Stomach (tissue), 9 donors: ENCODE results near the gene OR4N2. TPM values are rescaled to one million over a fixed set of nuclear protein-coding genes. Genes with fewer than 3 reads are reported as not detected.

Experiments used
- DNase-seq, 2 donors: peaks; one replicate each; pipeline versions ENCODE4 v3.0.0 to v3.0.0-alpha.2; 2013 to 2019
- H3K27ac ChIP-seq, 5 donors: fragments of 200-600 bp in 4 of 5; sonication (generic) in 4 of 5; one replicate each; pipeline ENCODE4 v1.5.1; 2013 to 2019; ENCODE audit warnings: mild to moderate bottlenecking in 1 of 5, moderate library complexity in 1 of 5
- H3K27me3 ChIP-seq, 3 donors: fragments of 200-600 bp; sonication (generic); one replicate each; pipeline ENCODE4 v1.5.1; 2017 to 2019; ENCODE audit warnings: mixed run types in 1 of 3
- H3K36me3 ChIP-seq, 4 donors: fragments of 200-600 bp; sonication (generic); 1 replicate in 3 of 4; 2 replicates in 1 of 4; pipeline ENCODE4 v1.5.1; 2016 to 2019
- H3K4me1 ChIP-seq, 4 donors: fragments of 200-600 bp; sonication (generic); one replicate each; pipeline ENCODE4 v1.5.1; 2016 to 2019
- H3K4me3 ChIP-seq, 4 donors: fragments of 200-600 bp; sonication (generic) in 3 of 4; one replicate each; pipeline ENCODE4 v1.5.1; 2016 to 2019; ENCODE audit warnings: mild to moderate bottlenecking in 1 of 4
- H3K9me3 ChIP-seq, 4 donors: fragments of 200-600 bp; sonication (generic); one replicate each; pipeline ENCODE4 v1.5.1; 2016 to 2019
- CTCF ChIP-seq, 7 experiments: fragments of 450-650 bp in 4 of 7; fragments of 200-600 bp in 3 of 7; sonication (generic) in 3 of 7; IDR thresholded peaks; one replicate each; pipeline ENCODE4 v1.5.1; 2016 to 2019; ENCODE audit warnings: antibody characterized with exemption in 7 of 7, control low read depth in 2 of 7, mild to moderate bottlenecking in 1 of 7
- EP300 ChIP-seq: sonication (generic); formaldehyde crosslinking; IDR thresholded peaks from one replicate; pipeline ENCODE4 v1.6.1; 2017; ENCODE audit warnings: antibody characterized with exemption
- POLR2A ChIP-seq, 4 donors: fragments of 450-650 bp; IDR thresholded peaks; one replicate each; pipeline ENCODE4 v1.6.1; 2016; ENCODE audit warnings: antibody characterized with exemption in 4 of 4, control low read depth in 2 of 4, mild to moderate bottlenecking in 1 of 4, moderate library complexity in 1 of 4
- POLR2AphosphoS5 ChIP-seq, 3 donors: sonication (generic); formaldehyde crosslinking; IDR thresholded peaks; one replicate each; pipeline ENCODE4 v1.6.1; 2016; ENCODE audit warnings: antibody characterized with exemption in 3 of 3
- WGBS, 5 donors: extraction: QIAGEN DNeasy Blood & Tissue Kit in 3 of 5; methylation state at CpG; one replicate each; pipeline versions ENCODE4 v1.1.5 to v1.1.7; 2013 to 2018; 5-methylcytosine and 5-hydroxymethylcytosine counted together
- intact Hi-C: fragments of 100-400 bp; cut with DNase I; formaldehyde crosslinking; loops from one replicate; pipeline ENCODE4 v1.15.1; 2023; ENCODE audit warnings: low total_unique reads
- polyA plus RNA-seq, 3 donors: library from polyadenylated mRNA; stranded (reverse); fragments of 200-250 nt; gene quantifications; one replicate each; pipeline ENCODE4 v1.2.3, GENCODE V29; 2013
- total RNA-seq, 5 donors: library from RNA; depleted of rRNA; stranded (reverse); fragments of >200 nt; gene quantifications; one replicate each; pipeline versions ENCODE4 v1.1.0 to v1.2.3, GENCODE V29; 2014 to 2016
- donor health status: healthy with polysubstance abuse.
- donor health status: Bipolar disorder and iron deficiency.
- donor health status: healthy.

The OR4N2 gene
- total and polyA plus RNA-seq, 8 donors: not detected

DNA sequence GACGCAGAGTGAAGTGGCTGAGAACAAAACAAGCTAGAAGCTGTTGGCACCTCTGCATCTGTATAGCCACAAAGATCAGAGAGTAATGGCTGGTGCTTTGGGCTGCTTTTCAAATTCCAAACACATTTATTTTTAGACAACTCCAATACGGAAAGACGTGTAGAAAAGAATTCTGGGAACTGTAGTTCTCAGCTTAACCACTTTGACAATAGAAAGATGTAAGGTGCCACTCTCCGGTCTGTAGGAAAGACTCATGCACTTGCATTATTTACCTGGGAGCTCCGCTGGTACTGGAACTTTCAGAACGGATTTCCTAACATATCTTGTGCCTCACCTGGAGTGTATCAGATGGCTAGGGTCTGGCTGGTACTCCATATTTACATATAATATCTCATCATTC is 69.6 kb downstream of the OR4N2 start:
- Histone ChIP-seq H3K27me3 (no peaks in the 10 kb centered on the region), H3K36me3 (no peaks in the 10 kb centered on the region), H3K4me1 (no peaks in the 10 kb centered on the region), H3K27ac (no peak overlapping the region), H3K9me3 (no peaks in the 10 kb centered on the region), H3K4me3 (no peak overlapping the region)
- no peak for DNase-seq
- intact Hi-C loops: no loop called here
- TF ChIP-seq POLR2AphosphoS5 (IDR thresholded peaks at IDR 0.05): no peak
- TF ChIP-seq EP300: no peak
- no peak for TF ChIP-seq POLR2A (IDR thresholded peaks at IDR 0.05)
- TF ChIP-seq CTCF (IDR thresholded peaks at IDR 0.05): no peak
- WGBS, 5 donors: 22 to 36% (median 26%) methylated on average over 6 of the region's 6 CpGs

DNA sequence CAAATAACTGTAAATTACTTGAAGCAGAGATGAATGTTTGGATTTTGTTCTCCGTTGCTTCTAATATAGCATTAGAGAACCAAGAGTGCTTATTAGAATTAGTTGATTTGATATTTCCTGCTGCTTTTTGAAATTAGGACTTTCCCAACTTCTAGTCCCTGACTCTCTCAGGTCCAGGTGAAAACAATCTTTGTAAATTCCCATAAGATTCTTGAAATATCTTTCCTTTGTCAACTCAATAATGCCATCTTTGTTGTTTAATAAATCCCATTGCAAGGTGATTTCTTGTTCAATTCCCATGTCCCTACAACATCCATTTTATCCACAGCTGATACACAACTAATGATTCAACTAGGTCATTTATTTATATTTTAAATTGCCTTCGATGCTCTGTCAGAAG is 71.3 kb downstream of the OR4N2 start, which contains the start of gene OR4K2:
OR4K2 (plus strand) TSS at position 301 of the 400 bp plus-strand sequence. CDS start 1,126 bp downstream, outside the sequence.
- no peak for DNase-seq
- H3K4me3 ChIP-seq: no peak within 1 kb of the TSS
- no peaks in the 10 kb centered on the region for H3K36me3 ChIP-seq
- TF ChIP-seq EP300: no peak
- no peak for TF ChIP-seq POLR2AphosphoS5 (IDR thresholded peaks at IDR 0.05)
- intact Hi-C loops: no loop called here
- no peaks in the 10 kb centered on the region for H3K4me1 ChIP-seq
- no peaks in the 10 kb centered on the region for H3K27me3 ChIP-seq
- 46 to 62% (median 51%) methylated on average over 2 of the region's 2 CpGs for WGBS, 5 donors
- no peak within 1 kb of the TSS for H3K27ac ChIP-seq
- H3K9me3 ChIP-seq: no peaks in the 10 kb centered on the region

DNA sequence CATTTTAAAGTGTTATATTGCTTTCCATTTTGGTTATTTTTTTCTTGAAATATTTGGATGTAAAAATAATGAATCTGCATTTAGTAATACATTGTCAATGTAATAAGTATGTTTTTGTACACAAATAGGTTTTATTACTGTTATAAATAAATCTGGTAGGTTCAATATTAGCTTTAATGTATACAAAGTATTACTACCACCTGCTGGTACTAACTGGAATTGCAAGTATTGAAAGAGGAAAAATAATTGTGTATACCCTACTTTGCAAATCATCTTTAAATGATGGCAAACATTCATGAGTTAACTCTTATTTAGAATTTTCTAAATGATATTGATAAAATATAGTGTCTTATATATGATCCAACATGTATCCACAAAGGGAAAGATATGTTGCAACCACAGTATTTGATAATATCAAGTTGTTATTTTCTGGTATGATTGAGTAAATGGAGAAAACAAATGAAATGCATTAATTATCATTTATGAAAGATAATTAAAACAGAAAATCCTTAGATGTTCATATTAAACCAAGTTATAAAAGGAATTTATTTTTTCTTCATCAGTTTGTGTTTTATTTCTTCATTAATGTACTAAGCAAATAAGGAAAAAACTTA is 74.6 kb downstream of the OR4N2 start:
- Histone ChIP-seq H3K9me3 (no peaks in the 10 kb centered on the region), H3K4me1 (no peaks in the 10 kb centered on the region), H3K27ac (no peak overlapping the region), H3K4me3 (no peak overlapping the region), H3K36me3 (no peaks in the 10 kb centered on the region), H3K27me3 (no peaks in the 10 kb centered on the region)
- intact Hi-C loops: no loop called here
- TF ChIP-seq CTCF (IDR thresholded peaks at IDR 0.05) (peak in 3 of 7 experiments; percentile 31 to 49 (median 43)), POLR2A (IDR thresholded peaks at IDR 0.05) (no peak), EP300 (no peak), POLR2AphosphoS5 (IDR thresholded peaks at IDR 0.05) (no peak)
- no peak for DNase-seq

Other genes with a start within 250 kb of the OR4N2 start
- gene OR11H2, start 89.9 kb upstream of the OR4N2 start, total RNA-seq: not detected
- gene OR11H2, start 89.9 kb upstream of the OR4N2 start, polyA plus RNA-seq: not detected
- gene OR4Q3, start 60.2 kb upstream of the OR4N2 start, total RNA-seq: not detected
- not detected for gene OR4Q3, start 60.2 kb upstream of the OR4N2 start, polyA plus RNA-seq
- not detected for gene OR4M1, start 30.3 kb upstream of the OR4N2 start, total RNA-seq
- not detected for gene OR4M1, start 30.3 kb upstream of the OR4N2 start, polyA plus RNA-seq
- gene OR4K2, start 71.4 kb downstream of the OR4N2 start, total RNA-seq: under 1 TPM in 1 of 5 donors, not detected in 4; under 0.01 TPM
- not detected for gene OR4K2, start 71.4 kb downstream of the OR4N2 start, polyA plus RNA-seq
- not detected for gene OR4K5, start 116.8 kb downstream of the OR4N2 start, total RNA-seq
- gene OR4K5, start 116.8 kb downstream of the OR4N2 start, polyA plus RNA-seq: not detected
- gene OR4K1, start 127.1 kb downstream of the OR4N2 start, total RNA-seq: not detected
- gene OR4K1, start 127.1 kb downstream of the OR4N2 start, polyA plus RNA-seq: not detected
- gene OR4K15, start 171.8 kb downstream of the OR4N2 start, total RNA-seq: not detected
- not detected for gene OR4K15, start 171.8 kb downstream of the OR4N2 start, polyA plus RNA-seq
- gene OR4Q2, start 198.4 kb downstream of the OR4N2 start, total RNA-seq: not detected
- gene OR4Q2, start 198.4 kb downstream of the OR4N2 start, polyA plus RNA-seq: not detected
- gene OR4K14, start 215.5 kb downstream of the OR4N2 start, total RNA-seq: not detected
- gene OR4K14, start 215.5 kb downstream of the OR4N2 start, polyA plus RNA-seq: not detected
- gene OR4K13, start 232.3 kb downstream of the OR4N2 start, total RNA-seq: not detected
- gene OR4K13, start 232.3 kb downstream of the OR4N2 start, polyA plus RNA-seq: not detected